Measurements from ENCODE around the gene PDE1A. TPM values are rescaled to one million over a fixed set of nuclear protein-coding genes. Genes with fewer than 3 reads are reported as not detected.

Gene PDE1A
- total and polyA plus RNA-seq, 2 donors (not counting 1 experiment from before 2014, with no cell fraction given), result 0.07 TPM; not detected in 1

GRCh38 chr2:182321096-182321495 lies 105.7 kb downstream of the PDE1A start:
- Histone ChIP-seq H3K9me3 (ENCODE audit: control extremely low read depth in 1 of 3, control insufficient read depth in 2 of 3, insufficient read depth in 1 of 3, low read length in 2 of 3) (peaks cover 0 to 4% (median 0%) of the 10 kb centered on the region in 3 donors), H3K4me3 (ENCODE audit: control extremely low read depth in 1 of 5, extremely low read depth in 1 of 5, insufficient read depth in 1 of 5, low read depth in 2 of 5, low read length in 4 of 5) (no peak overlapping the region), H4K20me1 (ENCODE audit: control insufficient read depth, insufficient read depth, low read length, poor library complexity, severe bottlenecking) (no peaks in the 10 kb centered on the region), H3K9ac (ENCODE audit: low read length) (no peak overlapping the region), H3K27ac (ENCODE audit: low read length in 2 of 2) (no peak overlapping the region), H3K36me3 (replicated peaks in 1 of 2; ENCODE audit: control extremely low read depth in 1 of 2, control insufficient read depth in 1 of 2, extremely low read depth in 1 of 2, insufficient read depth in 2 of 2, low read length in 1 of 2) (no peaks in the 10 kb centered on the region), H3K4me2 (replicated peaks; ENCODE audit: low read depth, low read length, poor library complexity, severe bottlenecking) (no peak overlapping the region), H2AFZ (ENCODE audit: insufficient read depth, low read depth, low read length, poor library complexity, severe bottlenecking) (no peak overlapping the region), H3K79me2 (ENCODE audit: control insufficient read depth, insufficient read depth, low read length) (no peaks in the 10 kb centered on the region), H3K4me1 (ENCODE audit: control insufficient read depth in 2 of 2, insufficient read depth in 2 of 2, low read length in 2 of 2) (no peaks in the 10 kb centered on the region), H3K27me3 (replicated peaks in 1 of 4; ENCODE audit: control extremely low read depth in 1 of 4, control insufficient read depth in 3 of 4, insufficient read depth in 4 of 4, low read length in 3 of 4) (no peaks in the 10 kb centered on the region)
- TF ChIP-seq EZH2 (IDR thresholded peaks at IDR 0.05; ENCODE audit: borderline replicate concordance, insufficient read depth, low read depth, low read length, poor library complexity, severe bottlenecking) (no peak), CTCF (IDR thresholded peaks at IDR 0.05) (no peak)
- Mint-ChIP-seq H3K9me3 (ENCODE audit: insufficient read depth) (peaks cover 2% of the 10 kb centered on the region), H3K4me3 (no peak overlapping the region), H3K27me3 (no peaks in the 10 kb centered on the region), H3K27ac (no peak overlapping the region), H3K4me1 (no peaks in the 10 kb centered on the region)
- ATAC-seq (ENCODE audit: low read depth) (no peak), DNase-seq (no peak)
- intact Hi-C loops (cut with micrococcal nuclease), result no loop called here
- CTCF ChIA-PET, result no interaction called here
- POLR2A ChIA-PET, result no interaction called here
- WGBS (ENCODE audit: insufficient coverage), result no CpG with 5 or more reads among the region's 1 CpG

- H3K4me3 Mint-ChIP-seq, result no peak overlapping the region
- Histone ChIP-seq H3K79me2 (ENCODE audit: control insufficient read depth, insufficient read depth, low read length) (no peaks in the 10 kb centered on the region), H4K20me1 (ENCODE audit: control insufficient read depth, insufficient read depth, low read length, poor library complexity, severe bottlenecking) (no peaks in the 10 kb centered on the region), H3K27me3 (replicated peaks in 1 of 4; ENCODE audit: control extremely low read depth in 1 of 4, control insufficient read depth in 3 of 4, insufficient read depth in 4 of 4, low read length in 3 of 4) (no peaks in the 10 kb centered on the region), H3K4me2 (replicated peaks; ENCODE audit: low read depth, low read length, poor library complexity, severe bottlenecking) (no peak overlapping the region), H3K4me1 (ENCODE audit: control insufficient read depth in 2 of 2, insufficient read depth in 2 of 2, low read length in 2 of 2) (no peaks in the 10 kb centered on the region), H2AFZ (ENCODE audit: insufficient read depth, low read depth, low read length, poor library complexity, severe bottlenecking) (no peak overlapping the region), H3K4me3 (ENCODE audit: control extremely low read depth in 1 of 5, extremely low read depth in 1 of 5, insufficient read depth in 1 of 5, low read depth in 2 of 5, low read length in 4 of 5) (no peak overlapping the region), H3K27ac (ENCODE audit: low read length in 2 of 2) (no peak overlapping the region), H3K9ac (ENCODE audit: low read length) (no peak overlapping the region), H3K36me3 (replicated peaks in 1 of 2; ENCODE audit: control extremely low read depth in 1 of 2, control insufficient read depth in 1 of 2, extremely low read depth in 1 of 2, insufficient read depth in 2 of 2, low read length in 1 of 2) (no peaks in the 10 kb centered on the region), H3K9me3 (ENCODE audit: control extremely low read depth in 1 of 3, control insufficient read depth in 2 of 3, insufficient read depth in 1 of 3, low read length in 2 of 3) (peaks cover 0 to 4% (median 0%) of the 10 kb centered on the region in 3 donors)
- H3K27ac Mint-ChIP-seq, result no peak overlapping the region
- peaks cover 2% of the 10 kb centered on the region for H3K9me3 Mint-ChIP-seq (ENCODE audit: insufficient read depth)
- H3K27me3 Mint-ChIP-seq, result no peaks in the 10 kb centered on the region
- H3K4me1 Mint-ChIP-seq, result no peaks in the 10 kb centered on the region
- no CpG with 5 or more reads among the region's 4 CpGs for WGBS (ENCODE audit: insufficient coverage)
- no peak for ATAC-seq (ENCODE audit: low read depth)
- no peak for TF ChIP-seq CTCF (IDR thresholded peaks at IDR 0.05)
- no peak for TF ChIP-seq EZH2 (IDR thresholded peaks at IDR 0.05; ENCODE audit: borderline replicate concordance, insufficient read depth, low read depth, low read length, poor library complexity, severe bottlenecking)
- POLR2A ChIA-PET, result no interaction called here
- no peak for DNase-seq
- CTCF ChIA-PET, result no interaction called here
- intact Hi-C loops (cut with micrococcal nuclease), result no loop called here
Observed at GRCh38 chr2:182319556-182320505, 107.0 kb downstream of the PDE1A start.

All from B cell (primary cell).